Hematopoietic multipotent progenitor cell treated with erythropoietin and hydrocortisone succinate and interleukin-3 and kit ligand, for 6 days (in vitro differentiated cells): ENCODE results near the gene DRAM2.
"Not testable (repeated sequence)": the region's sequence is repeated elsewhere in the genome, so short reads cannot be mapped to it uniquely, and the experiment has no call there.

Experiments
- DNase-seq: peaks from one replicate; pipeline ENCODE4 v3.0.0-alpha.2; 2015

DRAM2 gene

DNA sequence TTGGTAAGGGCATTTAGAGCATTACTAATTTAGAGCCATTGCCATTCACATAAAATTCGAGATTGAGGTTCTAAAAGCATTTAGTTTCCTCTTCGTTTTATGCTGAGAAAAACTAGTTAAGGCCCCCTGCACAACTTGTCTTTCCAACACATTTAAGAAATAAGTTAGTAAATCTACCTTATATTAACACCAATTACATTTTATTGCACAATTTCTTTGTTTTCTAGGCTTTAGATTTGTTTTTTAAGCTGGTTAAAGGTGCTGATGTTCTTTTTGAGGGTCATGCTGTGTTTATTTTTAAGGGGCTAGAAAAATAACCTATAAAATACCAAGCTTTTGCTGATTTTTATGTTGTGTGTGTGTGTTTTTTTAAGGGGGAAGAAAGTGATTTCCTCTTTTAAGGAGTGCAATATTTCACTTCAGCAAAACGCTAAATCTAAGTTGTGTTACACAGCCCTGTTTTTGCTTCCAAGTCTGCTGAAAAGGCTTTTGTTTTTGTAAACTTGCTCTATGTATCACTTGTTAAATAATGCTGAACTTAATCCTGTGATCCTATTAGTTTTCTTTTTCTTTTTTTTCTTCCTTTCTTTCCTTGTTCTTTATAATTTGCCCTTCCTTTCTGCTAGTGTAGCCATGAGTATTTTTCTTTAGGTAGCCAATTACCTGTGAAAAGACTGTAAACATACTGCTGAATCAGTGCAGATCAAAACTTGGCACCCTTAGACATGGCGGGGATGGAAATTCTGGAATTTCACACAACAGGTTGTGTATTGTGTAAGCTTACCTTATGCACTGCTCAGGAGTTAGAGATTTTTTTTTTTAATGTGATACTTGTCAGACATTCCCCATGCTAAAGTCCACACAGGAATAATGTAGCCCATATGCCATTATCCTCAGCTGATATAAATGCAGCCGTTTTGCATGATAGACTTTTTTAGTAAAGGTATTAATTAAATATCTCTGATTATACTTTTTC lies 1.6 kb upstream of the DRAM2 start:
- no peak for DNase-seq

DNA sequence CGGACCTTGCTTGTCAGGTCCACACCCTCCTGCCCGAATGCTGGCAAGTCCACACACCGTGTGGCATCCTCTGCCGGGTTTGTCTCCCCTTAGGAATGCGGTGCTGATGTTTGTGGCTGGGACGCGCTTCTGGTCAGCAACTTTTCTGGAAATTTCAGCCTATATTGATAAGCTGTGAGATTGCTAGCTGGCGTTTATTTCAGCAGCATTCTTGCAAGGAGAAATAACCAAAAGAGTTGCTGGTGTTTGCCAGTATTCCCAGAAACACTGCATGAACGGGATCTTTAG lies 731 bp upstream of the DRAM2 start:
- peak; percentile 69 for DNase-seq

DNA sequence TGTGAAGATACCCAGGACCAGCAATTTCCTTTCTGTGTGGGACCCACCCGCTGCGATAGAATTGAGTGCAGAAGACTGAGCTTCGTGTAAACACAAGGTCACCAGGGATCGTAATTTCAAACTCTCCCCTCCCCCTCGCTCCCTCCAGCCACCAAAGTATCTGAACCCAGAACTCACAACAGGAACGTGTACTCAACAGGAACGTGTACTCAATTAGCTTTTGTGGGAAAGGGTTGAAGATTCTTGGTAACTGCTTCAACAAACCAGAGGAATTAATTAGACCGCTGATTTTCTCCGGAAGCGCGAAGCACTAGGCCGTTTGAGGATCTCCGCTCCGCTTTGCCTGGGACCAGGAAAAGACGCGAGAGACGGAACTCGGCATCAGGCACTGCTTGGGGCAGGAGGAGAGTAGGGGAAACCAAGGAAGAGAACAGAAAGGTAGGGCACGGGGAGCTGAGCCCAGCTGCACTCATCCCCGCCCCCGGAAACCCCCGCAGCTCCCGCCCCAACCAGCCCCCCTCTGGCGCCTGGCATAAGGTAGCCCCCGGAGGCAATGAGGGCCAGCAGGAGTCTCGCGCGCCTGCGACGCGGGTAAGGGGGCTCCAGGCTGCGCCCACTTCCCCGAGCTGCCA lies 453 bp downstream of the DRAM2 start:
- DNase-seq: peak; percentile 67

DNA sequence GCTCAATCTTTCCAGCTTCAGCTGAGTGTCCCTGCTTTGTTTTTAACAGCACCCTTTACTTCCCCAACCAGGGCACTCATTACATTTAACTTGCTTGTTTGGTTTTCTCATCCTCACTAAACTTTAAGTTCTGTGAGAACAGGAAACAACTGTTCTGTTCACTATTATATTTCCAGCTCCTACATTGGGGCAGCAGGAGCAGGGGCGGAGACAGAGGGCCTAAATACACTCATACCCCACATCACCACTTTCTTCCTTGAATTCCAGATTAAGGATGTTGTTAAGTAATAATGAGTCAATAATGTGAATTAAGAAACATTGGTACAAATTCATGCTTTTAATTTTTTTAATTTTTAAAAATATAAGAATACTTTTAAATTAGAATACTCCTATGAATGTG lies 6.0 kb downstream of the DRAM2 start:
- DNase-seq: no peak

DNA sequence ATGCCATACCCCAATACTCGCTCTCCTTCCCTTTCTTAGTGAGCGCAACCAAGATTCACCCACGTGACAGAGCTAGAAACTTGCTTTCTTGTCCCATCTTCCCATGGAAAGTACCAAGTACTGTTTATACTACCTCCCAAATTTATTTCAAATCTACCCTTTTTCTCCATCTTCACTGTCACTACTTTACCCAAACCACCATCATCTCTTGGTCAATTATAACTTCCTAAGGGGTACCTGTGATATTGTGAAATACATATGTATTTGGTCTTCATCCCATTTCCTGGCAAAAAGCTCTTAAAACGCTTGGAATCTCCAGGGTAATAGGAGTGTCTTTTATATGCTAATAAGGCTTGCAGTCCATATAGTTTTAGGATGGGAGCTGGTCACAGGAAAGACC lies 8.2 kb downstream of the DRAM2 start:
- DNase-seq: no peak

DNA sequence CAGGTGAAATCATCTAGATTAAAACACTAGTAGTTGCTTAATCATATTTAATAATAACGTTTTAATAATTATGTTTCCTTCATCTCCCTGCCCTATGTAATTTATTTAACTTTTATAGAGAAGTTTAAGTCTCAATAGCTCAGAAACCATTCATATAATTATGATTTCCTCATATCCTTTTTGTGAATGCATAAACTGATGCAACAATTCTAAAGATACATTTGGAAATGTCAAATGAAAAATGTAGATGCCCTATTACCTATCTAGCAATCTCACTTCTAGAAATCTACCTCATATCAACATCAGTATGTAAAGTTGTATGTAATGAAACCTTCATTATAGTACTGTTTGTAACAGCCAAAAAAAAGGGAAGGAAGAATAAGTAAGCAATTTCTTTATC lies 10.5 kb downstream of the DRAM2 start:
- DNase-seq: no peak

DNA sequence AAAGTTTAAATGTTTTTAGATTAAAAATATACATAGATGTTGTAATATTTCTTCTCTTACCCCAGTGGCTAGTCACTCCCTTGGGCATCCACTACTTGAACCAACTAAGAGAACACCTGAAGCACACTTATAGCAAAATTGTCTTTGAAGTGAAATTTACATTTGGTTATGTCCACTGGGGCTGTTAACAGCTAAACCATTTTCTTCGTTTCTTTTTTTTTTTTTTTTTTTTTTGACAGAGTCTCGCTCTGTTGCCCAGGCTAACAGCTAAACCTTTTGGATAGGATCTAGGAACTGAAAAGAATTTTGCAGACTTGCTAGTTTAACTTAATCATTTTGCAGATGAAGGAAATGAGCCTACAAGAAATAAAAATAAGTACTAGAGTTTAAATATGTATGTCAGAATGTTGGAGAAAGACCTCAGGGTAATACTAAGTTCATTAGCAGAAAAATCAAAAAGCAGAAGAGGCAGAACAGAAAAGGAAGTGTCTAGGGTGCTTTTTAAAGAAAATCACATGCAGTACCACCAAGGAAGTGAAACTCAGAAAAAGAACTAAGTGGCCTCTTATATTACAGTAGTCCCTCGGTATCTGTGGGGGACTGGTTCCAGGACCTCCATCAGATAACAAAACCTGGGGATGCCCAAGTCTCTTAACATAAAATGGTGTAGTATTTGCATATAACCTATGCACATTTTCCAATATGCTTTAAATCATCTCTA lies 11.8 kb downstream of the DRAM2 start:
- DNase-seq: no peak

DNA sequence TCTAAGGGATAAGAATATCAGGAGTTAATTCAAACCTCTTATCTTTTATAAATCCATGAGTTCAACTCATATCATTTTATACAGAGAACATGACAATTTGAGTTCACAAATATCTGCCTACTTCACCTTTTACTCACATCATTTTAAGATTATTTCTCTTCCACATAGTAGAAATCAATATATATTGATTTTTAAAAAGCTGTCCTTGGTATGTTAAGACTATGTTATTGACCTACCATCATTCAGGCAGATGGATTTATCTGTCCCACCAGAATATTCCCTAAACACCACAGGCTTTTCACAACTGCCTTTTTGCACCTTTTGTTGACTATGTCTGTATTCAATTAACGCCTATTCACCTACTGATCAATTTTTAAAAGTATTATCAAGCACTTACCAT lies 13.5 kb downstream of the DRAM2 start:
- no peak for DNase-seq

DNA sequence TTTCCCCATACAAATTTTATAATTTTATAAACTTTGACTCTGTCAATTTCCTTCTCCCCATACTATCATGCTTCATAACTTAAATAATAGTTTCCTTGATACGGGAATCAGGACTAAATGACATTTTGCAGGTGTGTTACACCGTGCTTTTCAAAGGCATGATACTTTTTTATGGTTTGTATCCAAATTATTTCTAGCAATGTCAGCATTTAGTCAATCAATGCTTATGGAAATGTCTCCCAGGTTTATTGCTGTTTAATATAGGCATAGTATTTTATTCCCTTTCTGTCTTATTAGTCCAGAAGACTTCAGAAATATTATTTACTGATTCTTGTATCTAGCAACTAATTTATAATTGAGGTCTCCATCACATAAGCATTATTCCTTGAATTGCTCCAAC lies 23.4 kb downstream of the DRAM2 start:
- DNase-seq: no peak

DNA sequence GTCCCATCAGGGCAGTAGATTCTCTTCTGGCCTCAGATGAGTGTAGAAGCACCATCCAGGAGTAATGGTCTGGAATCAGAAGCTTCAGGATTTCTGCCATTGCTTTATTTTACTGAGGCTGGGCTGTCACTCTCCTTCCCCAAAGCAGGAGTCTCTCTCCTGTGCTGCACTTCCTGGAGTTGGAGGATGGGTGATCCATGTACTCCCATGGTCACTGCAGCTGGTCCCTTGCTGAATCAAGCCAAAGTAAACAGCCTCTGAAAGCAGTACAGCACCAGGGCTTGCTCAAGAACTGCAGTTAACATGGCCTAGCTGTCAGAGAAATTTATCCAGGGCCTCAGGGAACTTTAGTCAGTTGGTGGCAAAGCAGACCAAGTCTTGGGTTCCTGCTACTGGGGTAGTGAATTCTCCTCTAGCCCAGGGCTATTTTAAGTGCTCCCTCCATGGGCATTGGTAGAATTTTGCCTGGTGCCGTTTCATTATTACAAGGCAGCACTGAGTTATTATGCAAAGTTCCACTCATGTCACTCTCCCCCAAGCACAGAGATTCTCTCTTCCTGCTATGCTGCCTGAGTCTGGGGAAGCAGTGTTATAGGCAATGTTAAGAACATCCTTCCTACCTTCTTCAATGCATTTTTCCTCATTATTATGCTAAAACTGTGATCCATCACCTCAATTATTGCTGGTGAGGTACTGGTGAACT lies 29.5 kb downstream of the DRAM2 start:
- DNase-seq: no peak

DNA sequence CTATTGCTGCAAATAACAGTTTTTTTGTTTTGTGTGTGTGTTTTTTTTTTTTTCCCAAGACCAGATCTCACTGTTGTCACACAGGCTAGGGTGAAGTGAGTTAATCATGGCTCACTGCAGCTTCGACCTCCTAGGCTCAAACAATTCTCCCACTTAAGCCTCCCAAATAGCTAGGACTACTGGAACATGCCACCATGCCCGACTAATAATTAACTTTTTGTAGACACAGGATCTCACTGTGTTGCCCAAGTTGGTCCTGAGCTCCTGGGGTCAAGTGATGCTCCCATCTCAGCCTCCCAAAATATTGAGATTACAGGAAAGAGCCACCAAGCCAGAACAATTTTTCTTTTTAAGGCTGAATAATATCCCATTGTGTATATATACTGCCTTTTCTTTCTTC lies 34.9 kb downstream of the DRAM2 start:
- no peak for DNase-seq

DNA sequence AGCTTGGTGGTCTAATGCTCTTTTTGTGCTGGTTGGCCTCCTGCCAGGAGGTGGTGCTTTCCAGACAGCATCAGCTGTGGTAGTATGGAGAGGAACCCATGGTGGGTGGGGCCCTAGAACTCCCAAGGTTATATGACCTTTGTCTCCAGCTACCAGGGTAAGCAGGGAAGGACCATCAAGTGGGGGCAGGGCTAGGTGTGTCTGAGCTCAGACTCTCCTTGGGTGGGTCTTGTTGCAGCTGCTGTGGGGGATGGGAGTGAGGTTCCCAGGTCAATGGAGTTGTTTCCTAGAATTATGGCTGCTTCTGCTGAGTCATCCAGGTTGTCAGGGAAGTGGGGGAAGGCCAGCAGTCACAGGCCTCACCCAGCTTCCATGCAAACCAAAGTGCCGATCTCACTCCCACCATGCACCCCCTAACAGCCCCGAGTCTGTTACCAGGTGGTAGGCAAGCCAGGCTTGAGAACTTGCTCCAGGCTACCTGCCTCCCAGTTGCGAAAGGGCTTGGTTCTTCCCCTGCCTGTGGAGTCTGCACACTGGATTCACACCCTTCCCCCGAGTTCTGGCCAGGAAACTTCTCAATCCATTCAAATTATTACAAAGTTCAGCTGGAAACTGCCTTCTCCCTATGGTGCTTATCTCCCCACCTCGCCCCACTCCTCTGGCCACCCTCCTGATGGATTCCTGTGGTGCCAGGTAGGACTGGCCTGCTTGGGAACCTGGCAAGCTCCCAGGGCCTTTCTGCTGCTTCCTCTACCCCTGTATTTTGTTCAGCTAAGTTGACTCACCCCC lies 37.8 kb downstream of the DRAM2 start:
- DNase-seq: no peak

DNA sequence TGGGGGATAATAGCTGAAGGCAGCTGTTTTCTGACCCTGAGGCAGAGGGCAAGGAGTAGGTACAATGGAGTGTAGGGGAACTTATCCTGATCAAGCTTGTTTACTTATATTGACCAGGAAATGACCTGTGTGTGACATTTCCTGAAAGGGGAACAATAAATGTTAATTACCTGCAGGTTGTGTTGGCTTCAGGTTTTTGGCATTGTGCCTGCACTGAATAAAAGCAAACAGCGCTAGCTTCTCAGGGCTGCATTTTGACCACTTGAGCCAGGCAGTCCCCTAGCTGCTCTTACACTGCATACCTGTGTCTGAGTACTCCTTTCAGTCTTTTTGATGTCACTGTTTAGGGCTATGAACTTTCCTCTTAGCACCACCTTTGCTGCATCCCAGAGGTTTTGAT lies 40.6 kb downstream of the DRAM2 start:
- no peak for DNase-seq

DNA sequence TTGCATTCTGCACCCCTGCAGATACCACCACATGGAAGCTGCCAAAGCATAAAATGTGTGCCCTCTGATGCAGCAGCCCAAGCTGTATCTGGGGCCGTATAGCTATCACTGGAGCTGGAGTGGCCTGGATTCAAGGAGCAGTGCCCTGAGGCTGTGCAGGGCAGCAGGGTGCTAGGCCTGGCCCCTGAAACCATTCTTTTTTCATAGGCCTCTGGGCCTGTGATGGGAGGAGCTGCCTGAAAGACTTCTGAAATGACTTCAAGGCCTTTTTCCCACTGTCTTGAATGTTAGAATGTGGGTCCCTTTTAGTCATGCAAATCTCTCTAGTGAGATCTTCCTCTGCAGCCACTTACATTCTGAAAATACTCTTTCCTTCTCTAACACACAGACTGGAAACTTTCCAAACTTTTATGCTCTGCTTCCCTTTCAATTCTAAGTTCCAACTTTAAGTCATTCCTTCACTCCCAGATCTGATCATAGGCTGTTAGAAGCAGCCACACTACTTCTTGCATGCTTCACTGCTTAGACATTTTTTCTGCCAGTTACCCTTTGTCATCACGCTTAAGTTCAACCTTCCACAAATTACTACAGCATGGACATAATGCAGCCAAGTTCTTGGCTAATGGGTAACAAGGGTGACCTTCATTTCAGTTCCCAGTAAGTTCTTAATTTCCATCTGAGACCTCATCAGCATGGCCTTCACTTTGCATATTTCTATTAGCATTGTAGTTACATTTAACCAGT lies 42.4 kb downstream of the DRAM2 start:
- DNase-seq: no peak

DNA sequence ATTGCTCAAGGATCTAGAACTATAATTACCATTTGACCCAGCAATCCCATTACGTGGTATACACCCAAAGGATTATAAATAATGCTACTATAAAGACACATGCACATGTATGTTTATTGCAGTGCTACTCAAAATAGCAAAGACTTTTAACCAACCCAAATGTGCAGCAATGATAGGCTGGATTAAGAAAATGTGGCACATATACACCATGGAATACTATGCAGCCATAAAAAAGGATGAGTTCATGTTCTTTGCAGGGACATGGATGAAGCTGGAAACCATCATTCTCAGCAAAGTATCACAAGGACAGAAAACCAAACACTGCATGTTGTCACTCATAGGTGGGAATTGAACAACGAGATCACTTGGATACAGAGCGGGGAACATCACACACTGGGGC lies 44.5 kb downstream of the DRAM2 start:
- not testable (repeated sequence) for DNase-seq

DNA sequence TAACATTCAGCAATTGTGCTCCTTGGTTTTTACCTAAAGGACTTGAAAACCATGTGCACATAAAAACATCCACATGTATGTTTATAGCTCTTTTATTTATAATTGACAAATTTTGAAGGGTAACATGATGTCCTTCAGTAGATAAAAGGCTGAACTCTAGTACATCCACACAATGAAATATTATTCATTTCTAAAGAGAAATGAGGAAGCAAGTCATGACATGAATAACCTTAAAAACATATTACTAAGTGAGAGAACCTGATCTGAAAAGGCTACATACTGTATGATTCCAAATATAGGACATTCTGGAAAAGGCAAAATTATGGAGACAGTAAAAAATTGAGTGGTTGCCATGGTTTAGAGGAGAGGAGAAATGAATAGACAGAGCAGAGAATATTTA lies 50.3 kb downstream of the DRAM2 start:
- DNase-seq: no peak

DNA sequence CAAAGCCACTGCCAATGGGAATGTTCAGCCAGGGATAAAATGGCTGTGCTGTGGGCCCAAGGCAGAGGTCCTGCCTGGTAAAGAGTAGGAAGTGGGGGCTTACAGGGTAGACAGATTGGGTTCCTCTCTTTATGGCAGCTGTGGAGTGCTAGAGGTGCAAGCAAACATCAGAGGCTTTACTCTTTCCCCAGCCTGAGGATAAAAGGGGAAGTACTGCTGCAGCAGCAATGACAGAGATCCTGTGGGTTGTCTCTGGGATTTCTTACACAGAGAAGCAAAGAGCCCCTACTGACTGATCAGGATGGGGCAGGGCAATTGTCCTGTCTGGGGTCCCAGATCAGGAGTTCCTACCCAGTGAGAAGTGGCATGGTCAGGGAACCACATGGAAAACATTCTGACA lies 54.2 kb downstream of the DRAM2 start:
- DNase-seq: no peak

DNA sequence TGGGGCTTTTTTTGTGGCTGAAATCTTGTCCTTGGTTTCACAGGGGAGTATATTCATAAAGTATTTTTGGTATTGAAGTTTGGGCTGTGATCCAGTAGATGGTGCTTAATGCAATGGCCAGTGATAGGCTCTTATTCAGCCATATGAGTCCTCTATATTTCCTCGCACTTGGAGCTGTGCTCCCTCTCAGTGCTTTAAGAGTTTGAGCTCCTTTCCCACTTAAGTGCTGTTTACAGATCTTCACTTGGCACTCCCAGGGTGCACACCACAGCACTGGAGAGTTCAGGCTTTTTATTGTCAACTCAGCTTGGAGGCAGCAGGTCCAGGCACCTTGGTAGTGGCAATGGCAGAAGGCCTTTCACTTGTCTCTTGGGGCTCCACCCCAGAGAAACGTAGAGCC lies 54.9 kb downstream of the DRAM2 start:
- no peak for DNase-seq

DNA sequence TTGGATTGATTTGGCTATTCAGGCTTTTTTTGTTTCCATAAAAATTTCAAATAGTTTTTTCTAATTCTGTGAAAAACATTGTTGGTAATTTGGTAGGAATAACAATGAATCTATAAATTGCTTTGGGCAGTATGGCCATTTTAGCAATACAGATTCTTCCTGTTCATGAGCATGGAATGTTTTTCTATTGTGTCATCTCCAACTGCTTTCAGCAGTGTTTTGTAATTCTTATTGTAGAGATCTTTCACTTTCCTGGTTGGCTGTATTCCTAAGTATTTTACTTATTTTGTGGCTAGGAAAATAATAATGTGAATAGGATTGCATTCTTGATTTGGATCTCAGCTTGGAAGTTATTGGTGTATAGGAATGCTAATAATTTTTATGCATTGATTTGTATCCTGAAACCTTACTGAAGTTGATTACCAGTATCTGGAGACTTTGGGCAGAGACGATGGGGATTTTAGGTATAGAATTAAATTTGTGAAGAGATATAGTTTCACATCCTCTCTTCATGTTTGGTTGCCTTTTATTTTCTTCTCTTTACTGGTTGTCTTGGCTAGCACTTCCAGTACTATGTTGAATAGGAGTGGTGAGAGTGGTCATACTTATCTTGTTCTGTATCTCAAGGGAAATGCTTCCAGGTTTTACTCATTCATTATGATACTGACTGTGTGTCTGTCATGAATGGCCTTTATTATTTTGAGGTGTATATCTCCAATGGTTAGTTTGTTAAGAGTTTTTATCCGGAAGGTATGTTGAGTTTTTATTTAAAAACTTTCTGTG lies 57.3 kb downstream of the DRAM2 start:
- no peak for DNase-seq

DNA sequence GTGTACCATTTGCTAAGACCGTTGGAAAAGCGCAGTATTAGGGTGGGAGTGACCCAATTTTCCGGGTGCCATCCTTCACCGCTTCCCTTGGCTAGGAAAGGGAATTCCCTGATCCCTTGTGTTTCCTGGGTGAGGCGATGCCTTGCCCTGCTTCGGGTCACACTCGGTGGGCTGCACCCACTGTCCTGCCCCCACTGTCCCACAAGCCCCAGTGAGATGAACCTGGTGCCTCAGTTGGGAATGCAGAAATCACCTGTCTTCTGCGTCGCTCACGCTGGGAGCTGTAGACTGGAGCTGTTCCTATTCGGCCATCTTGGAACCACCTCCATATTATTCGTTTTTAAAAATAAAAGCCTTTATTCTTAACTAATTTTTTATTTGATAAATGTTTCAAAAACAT lies 60.6 kb downstream of the DRAM2 start:
- DNase-seq: not testable (repeated sequence)

DNA sequence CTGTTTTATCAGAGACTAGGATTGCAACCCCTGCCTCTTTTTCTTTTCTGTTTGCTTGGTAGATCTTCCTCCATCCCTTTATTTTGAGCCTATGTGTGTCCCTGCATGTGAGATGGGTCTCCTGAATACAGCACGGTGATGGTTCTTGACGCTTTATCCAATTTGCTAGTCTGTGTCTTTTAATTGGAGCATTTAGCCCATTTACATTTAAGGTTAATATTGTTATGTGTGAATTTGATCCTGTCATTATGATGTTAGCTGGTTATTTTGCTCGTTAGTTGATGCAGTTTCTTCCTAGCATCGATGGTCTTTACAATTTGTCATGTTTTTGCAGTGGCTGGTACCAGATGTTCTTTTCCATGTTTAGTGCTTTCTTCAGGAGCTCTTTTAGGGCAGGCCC lies 62.6 kb downstream of the DRAM2 start:
- DNase-seq: not testable (repeated sequence)
